ENCODE data around the gene UPK1A.

DNA sequence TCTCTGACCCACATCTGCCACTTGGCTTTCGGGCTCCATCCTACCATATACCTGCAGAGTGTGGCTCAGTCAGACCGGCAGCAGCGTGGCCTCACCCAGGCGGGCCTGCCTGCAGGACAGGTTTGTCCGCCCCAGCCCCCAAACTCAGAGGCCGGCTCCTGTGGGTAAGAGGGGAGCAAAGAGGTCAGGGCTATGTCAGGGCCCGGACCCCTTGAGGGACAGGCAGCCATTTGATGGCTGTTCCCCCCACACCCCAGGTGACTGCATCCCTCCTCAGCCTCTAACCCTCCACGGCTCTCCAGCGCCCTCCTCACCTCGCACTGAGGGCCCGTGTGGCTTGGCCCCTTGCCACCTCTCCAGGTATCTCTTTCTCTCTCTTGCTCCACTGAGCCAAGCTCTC lies 25.7 kb downstream of the UPK1A start:
- TF ChIP-seq, protein P1, sequence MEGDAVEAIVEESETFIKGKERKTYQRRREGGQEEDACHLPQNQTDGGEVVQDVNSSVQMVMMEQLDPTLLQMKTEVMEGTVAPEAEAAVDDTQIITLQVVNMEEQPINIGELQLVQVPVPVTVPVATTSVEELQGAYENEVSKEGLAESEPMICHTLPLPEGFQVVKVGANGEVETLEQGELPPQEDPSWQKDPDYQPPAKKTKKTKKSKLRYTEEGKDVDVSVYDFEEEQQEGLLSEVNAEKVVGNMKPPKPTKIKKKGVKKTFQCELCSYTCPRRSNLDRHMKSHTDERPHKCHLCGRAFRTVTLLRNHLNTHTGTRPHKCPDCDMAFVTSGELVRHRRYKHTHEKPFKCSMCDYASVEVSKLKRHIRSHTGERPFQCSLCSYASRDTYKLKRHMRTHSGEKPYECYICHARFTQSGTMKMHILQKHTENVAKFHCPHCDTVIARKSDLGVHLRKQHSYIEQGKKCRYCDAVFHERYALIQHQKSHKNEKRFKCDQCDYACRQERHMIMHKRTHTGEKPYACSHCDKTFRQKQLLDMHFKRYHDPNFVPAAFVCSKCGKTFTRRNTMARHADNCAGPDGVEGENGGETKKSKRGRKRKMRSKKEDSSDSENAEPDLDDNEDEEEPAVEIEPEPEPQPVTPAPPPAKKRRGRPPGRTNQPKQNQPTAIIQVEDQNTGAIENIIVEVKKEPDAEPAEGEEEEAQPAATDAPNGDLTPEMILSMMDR (IDR thresholded peaks at IDR 0.05; ENCODE audit: low read depth, low read length), result no peak
- no peak for TF ChIP-seq POLR2A (IDR thresholded peaks at IDR 0.05; ENCODE audit: extremely low read depth, insufficient read length)

Data from NB4 (cell line).